ENCODE measurements around the gene CLIC4. TPM values are rescaled to one million over a fixed set of nuclear protein-coding genes. Genes with fewer than 3 reads are reported as not detected.
"Not testable (repeated sequence)": the region's sequence is repeated elsewhere in the genome, so short reads cannot be mapped to it uniquely, and the experiment has no call there.

The CLIC4 gene
- total RNA-seq, 2 donors from 2014 or later: 58.1 to 78.8 TPM

- H3K36me3 ChIP-seq (replicated peaks in 1 of 2; ENCODE audit: insufficient read depth in 1 of 2, low read depth in 2 of 2): no peaks in the 10 kb centered on the region
- no peak overlapping the region for H3K4me3 ChIP-seq
- ATAC-seq: no peak
- H3K4me1 ChIP-seq: peaks cover 11% of the 10 kb centered on the region
- H3K27me3 ChIP-seq: no peaks in the 10 kb centered on the region
- no peaks in the 10 kb centered on the region for H3K9me3 ChIP-seq
- intact Hi-C loops (cut with DNase I): no loop called here
- no peak for DNase-seq
- H3K27ac ChIP-seq: no peak overlapping the region
- no peak for TF ChIP-seq CTCF (IDR thresholded peaks at IDR 0.05)
Observed at GRCh38 chr1:24773618-24774017, 28.4 kb downstream of the CLIC4 start.

- no peaks in the 10 kb centered on the region for H3K9me3 ChIP-seq
- H3K27me3 ChIP-seq: no peaks in the 10 kb centered on the region
- ATAC-seq (no peak), DNase-seq (no peak)
- no peak overlapping the region for H3K4me3 ChIP-seq
- intact Hi-C loops (cut with DNase I): no loop called here
- TF ChIP-seq POLR2A (IDR thresholded peaks at IDR 0.05): no peak
- TF ChIP-seq CTCF (IDR thresholded peaks at IDR 0.05): no peak
- no peaks in the 10 kb centered on the region for H3K36me3 ChIP-seq (replicated peaks in 1 of 2; ENCODE audit: insufficient read depth in 1 of 2, low read depth in 2 of 2)
- 87 to 92% methylated on average over 3 of the region's 3 CpGs for WGBS, 2 donors
- H3K27ac ChIP-seq: no peak overlapping the region
- H3K4me1 ChIP-seq: peaks cover 2% of the 10 kb centered on the region
Observed at GRCh38 chr1:24775348-24775747, 30.1 kb downstream of the CLIC4 start.

GRCh38 chr1:24775916-24776315, 30.7 kb downstream of the CLIC4 start:
- DNase-seq (no peak), ATAC-seq (no peak)
- TF ChIP-seq CTCF (IDR thresholded peaks at IDR 0.05) (no peak), POLR2A (IDR thresholded peaks at IDR 0.05) (no peak)
- H3K36me3 ChIP-seq (replicated peaks in 1 of 2; ENCODE audit: insufficient read depth in 1 of 2, low read depth in 2 of 2): no peaks in the 10 kb centered on the region
- no peak overlapping the region for H3K27ac ChIP-seq
- H3K4me3 ChIP-seq: no peak overlapping the region
- no peaks in the 10 kb centered on the region for H3K9me3 ChIP-seq
- no peaks in the 10 kb centered on the region for H3K27me3 ChIP-seq
- no peaks in the 10 kb centered on the region for H3K4me1 ChIP-seq
- 84 to 87% methylated on average over 3 of the region's 3 CpGs for WGBS, 2 donors
- intact Hi-C loops (cut with DNase I): no loop called here

- no peak for ATAC-seq
- no peak for DNase-seq
- no peak for TF ChIP-seq CTCF (IDR thresholded peaks at IDR 0.05)
- no peak for TF ChIP-seq POLR2A (IDR thresholded peaks at IDR 0.05)
- intact Hi-C loops (cut with DNase I): no loop called here
- Histone ChIP-seq H3K9me3 (no peaks in the 10 kb centered on the region), H3K27me3 (no peaks in the 10 kb centered on the region), H3K4me3 (no peak overlapping the region), H3K4me1 (no peaks in the 10 kb centered on the region), H3K27ac (no peak overlapping the region), H3K36me3 (replicated peaks in 1 of 2; ENCODE audit: insufficient read depth in 1 of 2, low read depth in 2 of 2) (no peaks in the 10 kb centered on the region)
- 93 to 96% methylated on average over 8 of the region's 8 CpGs for WGBS, 2 donors
Observed at GRCh38 chr1:24776821-24777220, 31.6 kb downstream of the CLIC4 start.

- H3K27ac ChIP-seq: no peak overlapping the region
Observed at GRCh38 chr1:24778141-24778540, 32.9 kb downstream of the CLIC4 start.

GRCh38 chr1:24779199-24779598, 34.0 kb downstream of the CLIC4 start:
- 92 to 93% methylated on average over 8 of the region's 8 CpGs for WGBS, 2 donors
- H3K4me1 ChIP-seq; H3K27me3 ChIP-seq; H3K27ac ChIP-seq; H3K4me3 ChIP-seq; intact Hi-C loops (cut with DNase I); ATAC-seq; H3K9me3 ChIP-seq; H3K36me3 ChIP-seq (replicated peaks in 1 of 2; ENCODE audit: insufficient read depth in 1 of 2, low read depth in 2 of 2); DNase-seq: not testable (repeated sequence)

More at GRCh38 chr1:24778141-24778540, 32.9 kb downstream of the CLIC4 start:
- no peaks in the 10 kb centered on the region for H3K9me3 ChIP-seq
- intact Hi-C loops (cut with DNase I): no loop called here
- no peak for TF ChIP-seq CTCF (IDR thresholded peaks at IDR 0.05)
- TF ChIP-seq POLR2A (IDR thresholded peaks at IDR 0.05): no peak
- no peaks in the 10 kb centered on the region for H3K4me1 ChIP-seq
- WGBS, 2 donors: 71 to 76% methylated on average over 2 of the region's 2 CpGs
- DNase-seq: no peak
- no peak for ATAC-seq
- no peak overlapping the region for H3K4me3 ChIP-seq
- H3K27me3 ChIP-seq: no peaks in the 10 kb centered on the region
- H3K36me3 ChIP-seq (replicated peaks in 1 of 2; ENCODE audit: insufficient read depth in 1 of 2, low read depth in 2 of 2): no peaks in the 10 kb centered on the region
